Natural killer cell (primary cell): ENCODE measurements around the gene MYH2. TPM values are rescaled to one million over a fixed set of nuclear protein-coding genes. Genes with fewer than 3 reads are reported as not detected.

Source experiments
- ATAC-seq, 3 donors: fragments of 150-1000 bp in 2 of 3; fragments of 200-7000 bp in 1 of 3; cut with Tn5 transposase; 1 replicate in 1 of 3; 2 replicates in 2 of 3; pipeline ENCODE4 v1.10.0; 2021; ENCODE audit warnings: mild to moderate bottlenecking in 2 of 3, moderate library complexity in 2 of 3
- DNase-seq, 2 donors: peaks; one replicate each; pipeline versions ENCODE4 v3.0.0 to v3.0.0-alpha.2; 2013 to 2021; ENCODE audit warnings: mixed read lengths in 1 of 2
- H3K27ac ChIP-seq: one replicate; pipeline ENCODE4 v1.5.1; 2013; ENCODE audit warnings: mild to moderate bottlenecking, low read length
- H3K27me3 ChIP-seq: one replicate; pipeline ENCODE4 v1.6.1; 2013; ENCODE audit warnings: low read length; ENCODE audit not compliant: control insufficient read depth, insufficient read depth
- H3K36me3 ChIP-seq: one replicate; pipeline ENCODE4 v1.6.1; 2013; ENCODE audit warnings: low read length; ENCODE audit not compliant: control insufficient read depth, insufficient read depth
- H3K4me1 ChIP-seq: one replicate; pipeline ENCODE4 v1.6.1; 2013; ENCODE audit warnings: low read length; ENCODE audit not compliant: control insufficient read depth, insufficient read depth
- H3K4me3 ChIP-seq: one replicate; pipeline ENCODE4 v1.5.1; 2013; ENCODE audit warnings: low read length
- H3K9me3 ChIP-seq: one replicate; pipeline ENCODE4 v1.6.1; 2013; ENCODE audit warnings: low read length; ENCODE audit not compliant: control insufficient read depth, insufficient read depth
- H3K27ac Mint-ChIP-seq, 2 donors: one replicate each; pipeline ENCODE4 v1.8.0; 2022; ENCODE audit warnings: mild to moderate bottlenecking in 2 of 2, mixed read lengths in 2 of 2, moderate library complexity in 1 of 2
- H3K27me3 Mint-ChIP-seq, 2 donors: one replicate each; pipeline ENCODE4 v1.8.0; 2022; ENCODE audit warnings: low read depth in 2 of 2, mixed read lengths in 2 of 2
- H3K36me3 Mint-ChIP-seq: one replicate; pipeline ENCODE4 v1.8.0; 2022; ENCODE audit warnings: mixed read lengths
- H3K4me1 Mint-ChIP-seq, 2 donors: one replicate each; pipeline ENCODE4 v1.8.0; 2022; ENCODE audit warnings: mixed read lengths in 2 of 2
- H3K4me3 Mint-ChIP-seq: one replicate; pipeline ENCODE4 v1.8.0; 2022; ENCODE audit warnings: mild to moderate bottlenecking, moderate library complexity, mixed read lengths
- H3K9me3 Mint-ChIP-seq, 2 donors: one replicate each; pipeline ENCODE4 v1.8.0; 2022; ENCODE audit warnings: mixed read lengths in 2 of 2
- WGBS: methylation state at CpG from one replicate; pipeline ENCODE4 v1.1.7; 2013; ENCODE audit warnings: missing lambda C conversion rate; ENCODE audit not compliant: insufficient coverage; 5-methylcytosine and 5-hydroxymethylcytosine counted together
- intact Hi-C: fragments of 100-400 bp; cut with micrococcal nuclease; formaldehyde crosslinking; loops from one replicate; pipeline ENCODE4 v1.14.2; 2022
- total RNA-seq, 4 donors: library from RNA; stranded (reverse); fragments of 120-200 nt in 1 of 4; gene quantifications; one replicate each; pipeline versions ENCODE4 v1.2.3 to v1.2.4, GENCODE V29; 2013 to 2022
- TF ChIP-seq, protein P1 (sequence below): fragments of 200-600 bp; IDR thresholded peaks from one replicate; pipeline ENCODE4 v1.8.0; 2022; ENCODE audit warnings: antibody characterized with exemption

MYH2 gene
- total RNA-seq, 3 donors from 2014 or later (not counting 1 experiment from before 2014, with no cell fraction given), result not detected

DNA sequence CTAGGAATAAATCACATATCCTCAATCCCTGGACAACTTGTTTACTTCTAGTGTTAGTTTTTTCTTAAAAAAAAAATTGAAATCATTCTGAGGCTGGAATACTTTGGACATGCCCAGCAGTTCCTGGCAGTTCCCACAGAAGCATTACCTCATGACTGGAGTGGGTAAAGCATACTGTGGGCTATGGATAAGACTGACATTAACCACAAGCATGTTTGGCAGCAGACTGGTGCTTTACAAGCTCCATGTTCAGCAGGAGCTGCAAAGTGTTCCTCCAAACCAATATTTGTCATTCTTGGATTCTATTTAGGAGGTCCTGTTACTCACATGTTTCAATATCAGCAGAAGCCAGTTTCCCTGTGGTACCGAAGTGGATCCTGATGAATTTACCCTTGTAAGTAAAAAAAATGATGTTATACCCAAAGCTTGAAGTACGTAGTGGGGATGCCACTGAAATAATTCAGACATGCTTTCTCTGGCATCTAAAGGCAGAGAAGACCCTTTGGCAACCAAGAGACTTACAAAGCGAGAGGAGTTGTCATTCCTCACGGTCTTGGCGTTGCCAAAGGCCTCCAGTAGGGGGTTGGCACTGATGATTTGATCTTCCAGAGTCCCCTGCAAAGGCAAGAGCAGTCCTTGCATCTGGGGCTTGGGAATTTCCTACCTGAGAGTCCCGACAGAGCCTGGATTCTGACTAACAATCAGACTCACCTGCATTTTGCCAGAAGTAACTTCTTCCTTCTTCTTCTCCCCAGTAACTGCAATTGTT, 36.0 kb downstream of the MYH2 start:
- Mint-ChIP-seq H3K36me3 (no peaks in the 10 kb centered on the region), H3K4me3 (no peak overlapping the region), H3K9me3 (no peaks in the 10 kb centered on the region), H3K27me3 (peaks cover 3 to 49% of the 10 kb centered on the region in 2 donors), H3K27ac (no peak overlapping the region), H3K4me1 (no peaks in the 10 kb centered on the region)
- 75% methylated on average over 4 of the region's 6 CpGs for WGBS
- Histone ChIP-seq H3K27me3 (no peaks in the 10 kb centered on the region), H3K4me3 (no peak overlapping the region), H3K9me3 (no peaks in the 10 kb centered on the region), H3K36me3 (no peaks in the 10 kb centered on the region), H3K4me1 (no peaks in the 10 kb centered on the region), H3K27ac (no peak overlapping the region)
- TF ChIP-seq, protein P1, sequence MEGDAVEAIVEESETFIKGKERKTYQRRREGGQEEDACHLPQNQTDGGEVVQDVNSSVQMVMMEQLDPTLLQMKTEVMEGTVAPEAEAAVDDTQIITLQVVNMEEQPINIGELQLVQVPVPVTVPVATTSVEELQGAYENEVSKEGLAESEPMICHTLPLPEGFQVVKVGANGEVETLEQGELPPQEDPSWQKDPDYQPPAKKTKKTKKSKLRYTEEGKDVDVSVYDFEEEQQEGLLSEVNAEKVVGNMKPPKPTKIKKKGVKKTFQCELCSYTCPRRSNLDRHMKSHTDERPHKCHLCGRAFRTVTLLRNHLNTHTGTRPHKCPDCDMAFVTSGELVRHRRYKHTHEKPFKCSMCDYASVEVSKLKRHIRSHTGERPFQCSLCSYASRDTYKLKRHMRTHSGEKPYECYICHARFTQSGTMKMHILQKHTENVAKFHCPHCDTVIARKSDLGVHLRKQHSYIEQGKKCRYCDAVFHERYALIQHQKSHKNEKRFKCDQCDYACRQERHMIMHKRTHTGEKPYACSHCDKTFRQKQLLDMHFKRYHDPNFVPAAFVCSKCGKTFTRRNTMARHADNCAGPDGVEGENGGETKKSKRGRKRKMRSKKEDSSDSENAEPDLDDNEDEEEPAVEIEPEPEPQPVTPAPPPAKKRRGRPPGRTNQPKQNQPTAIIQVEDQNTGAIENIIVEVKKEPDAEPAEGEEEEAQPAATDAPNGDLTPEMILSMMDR, result no peak
- intact Hi-C loops, result no loop called here
- no peak for ATAC-seq
- no peak for DNase-seq

DNA sequence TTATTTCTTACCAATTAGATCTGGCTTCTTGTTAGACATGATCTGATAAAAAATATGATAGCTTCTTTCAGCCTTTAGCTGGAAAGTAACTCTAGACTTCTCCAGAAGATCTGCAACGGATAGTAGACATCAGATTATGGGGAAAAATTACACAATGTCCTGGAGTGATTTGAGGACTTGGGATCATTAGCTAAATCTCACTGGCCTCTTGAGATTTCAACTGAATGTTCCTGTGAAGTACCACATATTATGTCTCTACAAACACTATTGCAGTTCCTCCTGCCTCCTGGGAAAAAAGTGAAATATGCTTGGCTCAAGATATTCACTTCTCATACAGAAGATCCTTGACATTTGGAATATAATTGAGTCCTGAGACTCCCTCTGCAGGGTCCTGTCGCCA, 36.6 kb downstream of the MYH2 start:
- H3K9me3 ChIP-seq, result no peaks in the 10 kb centered on the region
- H3K36me3 ChIP-seq, result no peaks in the 10 kb centered on the region
- intact Hi-C loops, result no loop called here
- no peaks in the 10 kb centered on the region for H3K27me3 ChIP-seq
- Mint-ChIP-seq H3K36me3 (no peaks in the 10 kb centered on the region), H3K27me3 (peaks cover 3 to 44% of the 10 kb centered on the region in 2 donors), H3K9me3 (no peaks in the 10 kb centered on the region), H3K4me3 (no peak overlapping the region), H3K4me1 (no peaks in the 10 kb centered on the region), H3K27ac (no peak overlapping the region)
- WGBS, result 43% methylated on average over 2 of the region's 2 CpGs
- H3K27ac ChIP-seq, result no peak overlapping the region
- H3K4me1 ChIP-seq, result no peaks in the 10 kb centered on the region
- H3K4me3 ChIP-seq, result no peak overlapping the region
- ATAC-seq (no peak), DNase-seq (no peak)
- TF ChIP-seq, protein P1, result no peak

DNA sequence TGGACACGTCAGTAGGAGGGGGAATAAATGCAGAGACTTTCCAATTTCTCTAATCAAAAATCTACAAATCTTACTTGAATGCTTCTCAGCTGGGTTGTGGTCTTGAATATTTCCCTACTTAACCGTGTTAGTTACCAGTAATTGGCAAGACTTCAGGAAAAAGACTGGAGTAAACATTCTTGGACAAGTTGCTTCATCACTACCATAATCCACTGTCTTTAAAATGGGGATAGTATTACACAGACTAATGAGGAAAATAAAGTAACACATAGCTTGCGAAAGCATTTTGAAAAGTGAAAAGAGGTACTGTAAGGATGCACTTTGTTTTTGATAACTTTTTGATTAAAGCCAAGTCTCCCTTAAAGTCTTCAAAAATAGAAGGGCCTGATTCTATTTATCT, 49.5 kb downstream of the MYH2 start:
- ATAC-seq (no peak), DNase-seq (no peak)
- WGBS, result 100% methylated on average over 1 of the region's 3 CpGs
- intact Hi-C loops, result no loop called here
- H3K27ac Mint-ChIP-seq, result no peak overlapping the region
- Histone ChIP-seq H3K4me3 (no peak overlapping the region), H3K27ac (no peak overlapping the region), H3K36me3 (no peaks in the 10 kb centered on the region), H3K9me3 (no peaks in the 10 kb centered on the region), H3K27me3 (no peaks in the 10 kb centered on the region), H3K4me1 (no peaks in the 10 kb centered on the region)
- no peak overlapping the region for H3K4me3 Mint-ChIP-seq
- H3K9me3 Mint-ChIP-seq, result no peaks in the 10 kb centered on the region
- H3K36me3 Mint-ChIP-seq, result no peaks in the 10 kb centered on the region
- peaks cover 13 to 63% of the 10 kb centered on the region in 2 donors for H3K27me3 Mint-ChIP-seq
- H3K4me1 Mint-ChIP-seq, result no peaks in the 10 kb centered on the region
- TF ChIP-seq, protein P1, result no peak

DNA sequence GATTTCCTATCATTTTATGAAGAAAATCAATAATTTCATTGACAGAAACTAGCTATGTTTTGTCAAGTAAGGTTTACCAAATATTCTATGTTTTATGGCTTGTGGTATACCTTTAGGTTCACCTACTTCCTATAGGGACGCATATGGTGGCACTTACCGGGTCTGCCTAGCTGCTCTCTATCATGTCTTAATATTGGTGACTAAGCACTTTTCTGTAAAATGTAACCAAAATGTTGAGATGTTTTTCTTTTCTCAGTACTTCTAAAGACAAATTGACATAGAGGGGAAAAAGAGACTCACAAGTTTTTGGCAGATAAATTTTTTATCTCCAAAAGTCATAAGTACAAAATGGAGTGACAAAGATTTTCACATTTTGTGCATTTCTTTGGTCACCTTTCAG, 57.5 kb downstream of the MYH2 start:
- TF ChIP-seq, protein P1, result no peak
- peaks cover 20 to 26% of the 10 kb centered on the region in 2 donors for H3K27me3 Mint-ChIP-seq

More for the DNA sequence above, 57.5 kb downstream of the MYH2 start:
- H3K4me3 ChIP-seq, result no peak overlapping the region
- no peak for DNase-seq
- intact Hi-C loops, result no loop called here
- Mint-ChIP-seq H3K4me3 (no peak overlapping the region), H3K9me3 (peaks cover 10 to 24% of the 10 kb centered on the region in 2 donors), H3K27ac (no peak overlapping the region), H3K4me1 (no peaks in the 10 kb centered on the region), H3K36me3 (peaks cover 23% of the 10 kb centered on the region)
- H3K36me3 ChIP-seq, result no peaks in the 10 kb centered on the region
- H3K27ac ChIP-seq, result no peak overlapping the region
- H3K27me3 ChIP-seq, result no peaks in the 10 kb centered on the region
- no peaks in the 10 kb centered on the region for H3K4me1 ChIP-seq
- no peak for ATAC-seq
- 89% methylated on average over 2 of the region's 2 CpGs for WGBS
- no peaks in the 10 kb centered on the region for H3K9me3 ChIP-seq
